Natural killer cell treated with Interleukin-12 subunit alpha and Interleukin-12 subunit beta and Interleukin-15 and Interleukin-18, amount 100 ng/mL, for 72 hours (primary cell): ENCODE results near the gene RPS6KL1. TPM values are rescaled to one million over a fixed set of nuclear protein-coding genes. Genes with fewer than 3 reads are reported as not detected.

Experiments used
- ATAC-seq, 2 donors: fragments of 150-1000 bp; cut with Tn5 transposase in 1 of 2; sonication (Bioruptor Pico), chemical (Tn5 transposase) in 1 of 2; 2 replicates each; pipeline ENCODE4 v1.10.0; 2021
- DNase-seq: peaks from one replicate; pipeline ENCODE4 v3.0.0; 2022; ENCODE audit warnings: low spot score
- H3K27ac Mint-ChIP-seq, 2 donors: 1 replicate in 1 of 2; 2 replicates in 1 of 2; pipeline ENCODE4 v1.8.0; 2022; ENCODE audit warnings: mixed read lengths in 2 of 2, mild to moderate bottlenecking in 1 of 2, moderate library complexity in 1 of 2
- H3K27me3 Mint-ChIP-seq, 2 donors: 1 replicate in 1 of 2; 2 replicates in 1 of 2; pipeline ENCODE4 v1.8.0; 2022; ENCODE audit warnings: mixed read lengths in 2 of 2
- H3K36me3 Mint-ChIP-seq: one replicate; pipeline ENCODE4 v1.8.0; 2022; ENCODE audit warnings: mixed read lengths
- H3K4me1 Mint-ChIP-seq, 2 donors: 1 replicate in 1 of 2; 2 replicates in 1 of 2; pipeline ENCODE4 v1.8.0; 2022; ENCODE audit warnings: low read depth in 2 of 2, mixed read lengths in 2 of 2, mild to moderate bottlenecking in 1 of 2
- H3K4me3 Mint-ChIP-seq: one replicate; pipeline ENCODE4 v1.8.0; 2022; ENCODE audit warnings: mixed read lengths
- H3K9me3 Mint-ChIP-seq: 2 replicates; pipeline ENCODE4 v1.8.0; 2022; ENCODE audit warnings: mixed read lengths
- total RNA-seq, 2 donors: library from RNA; stranded (reverse); gene quantifications; one replicate each; pipeline ENCODE4 v1.2.3, GENCODE V29; 2022

RPS6KL1 gene
- total RNA-seq, 2 donors from 2014 or later: 10.0 to 12.8 TPM

DNA sequence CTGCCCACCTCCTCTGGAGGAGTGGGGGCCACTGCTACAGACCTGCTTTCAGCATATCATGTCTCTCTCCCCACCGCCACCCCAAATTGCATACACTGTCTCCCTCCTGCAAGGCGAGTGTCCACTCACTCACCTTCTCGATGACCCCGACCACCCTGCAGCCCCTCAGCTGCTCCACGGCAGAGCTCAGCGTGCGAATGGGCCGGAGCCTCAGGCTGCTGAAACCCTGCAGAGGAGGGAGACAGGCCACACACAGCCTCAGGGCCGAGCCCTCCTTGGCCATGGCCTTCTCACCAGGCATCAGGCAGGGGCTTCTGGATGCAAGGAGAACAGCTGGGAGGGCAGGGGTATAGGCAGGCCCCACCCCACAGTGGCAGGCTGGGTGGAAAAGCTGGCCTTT is 4.7 kb downstream of the RPS6KL1 start:
- no peak for ATAC-seq
- Mint-ChIP-seq H3K4me1 (peaks cover 0 to 3% of the 10 kb centered on the region in 2 donors), H3K27ac (no peak overlapping the region), H3K4me3 (no peak overlapping the region), H3K36me3 (no peaks in the 10 kb centered on the region), H3K9me3 (no peaks in the 10 kb centered on the region), H3K27me3 (no peaks in the 10 kb centered on the region)
- no peak for DNase-seq

DNA sequence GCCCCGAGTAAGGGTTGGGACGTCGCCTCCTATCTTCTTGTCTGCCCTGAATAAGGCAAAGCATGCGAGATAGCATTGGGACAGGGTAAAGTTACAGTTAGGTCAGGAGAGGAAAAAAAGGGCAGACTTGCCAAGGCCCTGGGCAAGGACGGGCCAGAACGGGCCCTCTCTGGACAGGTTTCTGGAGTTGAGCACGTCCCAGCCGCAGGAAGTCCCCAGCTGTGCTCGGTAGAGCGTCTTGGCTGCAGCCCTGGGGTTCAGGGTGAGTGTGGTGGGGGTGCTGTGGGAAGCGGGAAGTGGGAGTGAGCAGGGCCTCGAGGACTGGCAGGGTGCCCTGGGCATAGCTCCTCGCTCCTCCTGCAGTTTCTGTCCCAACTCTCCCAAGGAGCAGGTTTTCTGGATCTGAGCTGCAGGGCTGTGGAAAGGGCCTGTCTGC is 5.4 kb downstream of the RPS6KL1 start:
- no peaks in the 10 kb centered on the region for H3K9me3 Mint-ChIP-seq
- DNase-seq: no peak
- no peaks in the 10 kb centered on the region for H3K36me3 Mint-ChIP-seq

DNA sequence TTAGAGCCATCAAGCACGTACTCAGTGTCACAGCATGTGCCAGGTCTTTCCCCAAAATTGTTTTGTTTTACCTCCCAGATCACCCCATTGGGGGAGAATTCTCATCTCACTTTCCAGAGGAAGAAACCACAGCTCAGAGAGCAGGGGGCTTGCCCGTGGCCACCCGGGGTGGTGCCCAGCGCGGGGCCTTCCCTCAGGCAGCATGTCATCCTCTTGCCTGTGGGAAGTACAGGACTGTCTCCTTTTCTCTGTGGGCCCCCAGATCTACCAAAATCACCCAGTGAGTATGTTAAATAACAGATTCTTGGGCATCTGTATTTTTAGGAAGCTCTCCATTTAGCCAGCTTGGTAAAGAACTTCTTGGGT is 5.9 kb downstream of the RPS6KL1 start:
- no peak for DNase-seq

More for the DNA sequence above, 5.4 kb downstream of the RPS6KL1 start:
- ATAC-seq: no peak
- Mint-ChIP-seq H3K4me3 (no peak overlapping the region), H3K27ac (no peak overlapping the region), H3K4me1 (peaks cover 0 to 3% of the 10 kb centered on the region in 2 donors), H3K27me3 (no peaks in the 10 kb centered on the region)

DNA sequence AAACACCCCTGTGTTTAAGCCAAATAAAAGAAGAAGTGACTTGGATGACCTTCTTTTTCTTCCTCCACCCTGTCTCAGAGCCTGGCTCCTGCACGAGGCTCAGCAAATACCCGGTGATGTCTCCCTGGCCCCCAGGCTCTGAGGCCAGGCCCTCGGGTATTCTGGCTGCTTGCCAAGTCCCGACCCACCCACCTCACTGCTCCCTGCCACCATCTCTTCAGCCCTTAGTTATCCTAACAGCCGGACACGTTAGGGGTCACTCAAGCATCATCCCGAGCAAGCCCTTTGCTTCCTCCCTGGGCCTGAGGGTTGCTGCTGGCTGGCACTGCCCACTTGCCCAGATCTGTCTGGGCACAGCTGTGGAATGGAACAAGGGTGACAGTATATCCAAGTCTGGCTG is 7.2 kb downstream of the RPS6KL1 start:
- Mint-ChIP-seq H3K4me3 (no peak overlapping the region), H3K27me3 (no peaks in the 10 kb centered on the region), H3K4me1 (no peaks in the 10 kb centered on the region), H3K36me3 (no peaks in the 10 kb centered on the region), H3K27ac (no peak overlapping the region), H3K9me3 (no peaks in the 10 kb centered on the region)
- ATAC-seq (no peak), DNase-seq (no peak)

More for the DNA sequence above, 5.9 kb downstream of the RPS6KL1 start:
- Mint-ChIP-seq H3K4me1 (peaks cover 0 to under 1% of the 10 kb centered on the region in 2 donors), H3K27me3 (no peaks in the 10 kb centered on the region), H3K27ac (no peak overlapping the region), H3K36me3 (no peaks in the 10 kb centered on the region), H3K9me3 (no peaks in the 10 kb centered on the region), H3K4me3 (no peak overlapping the region)
- peak in 1 of 2 donors; percentile 17 for ATAC-seq

DNA sequence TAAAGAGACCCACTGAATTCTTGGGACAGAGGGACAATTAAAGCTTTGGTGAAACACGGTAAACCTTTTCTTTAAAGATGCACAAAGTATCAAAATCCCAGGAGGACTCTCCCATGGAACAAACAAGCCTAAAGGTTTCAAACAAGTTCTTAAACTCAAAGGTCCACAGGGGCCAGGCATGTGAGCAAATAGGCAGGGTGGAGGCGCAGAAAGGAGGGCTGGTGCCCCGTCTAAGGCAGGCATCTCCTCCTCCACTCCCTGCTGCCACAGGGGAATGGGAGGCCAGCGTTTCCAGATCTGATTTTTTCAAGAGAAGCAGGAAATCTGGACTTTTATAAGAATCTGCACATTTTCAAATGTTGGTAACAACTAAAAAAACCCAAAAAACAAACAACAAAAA is 7.6 kb downstream of the RPS6KL1 start:
- Mint-ChIP-seq H3K36me3 (no peaks in the 10 kb centered on the region), H3K27ac (no peak overlapping the region), H3K9me3 (no peaks in the 10 kb centered on the region), H3K4me3 (no peak overlapping the region), H3K27me3 (no peaks in the 10 kb centered on the region), H3K4me1 (no peaks in the 10 kb centered on the region)
- DNase-seq: no peak
- no peak for ATAC-seq

DNA sequence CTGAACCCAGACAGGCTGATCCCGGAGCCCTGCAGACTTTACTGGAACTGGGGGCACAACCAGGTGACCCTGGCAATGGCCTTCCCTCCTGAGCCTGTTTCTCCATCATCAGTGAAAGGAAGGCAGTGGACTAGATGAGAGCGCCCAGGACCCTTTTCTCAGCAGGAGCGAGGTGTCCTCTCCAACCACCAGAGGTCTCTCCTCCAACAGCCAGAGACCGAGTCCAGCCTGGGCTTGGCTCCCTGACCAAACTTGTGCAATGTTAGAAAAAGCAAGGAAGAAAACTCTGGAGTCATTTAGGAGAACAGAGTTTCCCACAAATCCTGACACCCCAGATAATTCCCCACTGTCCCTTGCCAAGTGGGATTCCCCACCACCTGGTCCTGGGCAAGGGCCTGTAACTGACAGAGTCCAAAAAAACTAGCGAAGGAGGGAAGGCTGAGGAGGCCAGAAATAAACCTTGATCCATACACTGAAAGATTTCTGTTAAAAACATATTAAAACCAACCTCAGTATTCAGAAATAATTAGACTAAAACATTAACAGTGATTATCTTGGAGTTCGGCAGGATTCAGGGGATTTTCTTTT is 9.0 kb downstream of the RPS6KL1 start:
- no peak overlapping the region for H3K27ac Mint-ChIP-seq
- ATAC-seq: no peak
- no peak for DNase-seq
- no peaks in the 10 kb centered on the region for H3K4me1 Mint-ChIP-seq
- no peak overlapping the region for H3K4me3 Mint-ChIP-seq
- H3K36me3 Mint-ChIP-seq: no peaks in the 10 kb centered on the region
- H3K9me3 Mint-ChIP-seq: no peaks in the 10 kb centered on the region
- H3K27me3 Mint-ChIP-seq: no peaks in the 10 kb centered on the region

DNA sequence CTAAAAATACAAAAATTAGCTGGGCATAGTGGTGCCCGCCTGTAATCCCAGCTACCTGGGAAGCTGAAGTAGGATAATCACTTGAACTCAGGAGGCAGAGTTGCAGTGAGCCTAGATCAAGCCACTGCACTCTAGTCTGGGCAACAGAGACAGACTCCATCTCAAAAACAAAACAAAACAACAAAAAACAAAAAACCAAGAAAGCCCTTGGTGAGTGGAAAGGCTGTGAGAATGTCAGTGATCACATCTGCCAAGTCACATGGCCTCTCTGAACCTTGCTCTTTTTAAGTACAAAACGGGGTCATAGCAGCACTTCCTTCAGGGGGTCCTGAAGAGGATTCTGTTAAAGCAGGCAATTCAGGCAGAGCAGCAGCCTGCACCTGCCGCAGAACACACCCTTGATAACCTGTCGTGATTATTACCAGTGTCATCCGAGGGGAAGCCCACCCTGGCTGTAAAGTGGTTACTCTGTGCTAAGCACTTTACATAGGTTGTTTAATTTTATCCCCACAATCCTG is 9.6 kb downstream of the RPS6KL1 start:
- Mint-ChIP-seq H3K27ac (no peak overlapping the region), H3K4me3 (no peak overlapping the region), H3K9me3 (no peaks in the 10 kb centered on the region), H3K4me1 (no peaks in the 10 kb centered on the region), H3K27me3 (no peaks in the 10 kb centered on the region), H3K36me3 (no peaks in the 10 kb centered on the region)
- no peak for ATAC-seq
- DNase-seq: no peak

DNA sequence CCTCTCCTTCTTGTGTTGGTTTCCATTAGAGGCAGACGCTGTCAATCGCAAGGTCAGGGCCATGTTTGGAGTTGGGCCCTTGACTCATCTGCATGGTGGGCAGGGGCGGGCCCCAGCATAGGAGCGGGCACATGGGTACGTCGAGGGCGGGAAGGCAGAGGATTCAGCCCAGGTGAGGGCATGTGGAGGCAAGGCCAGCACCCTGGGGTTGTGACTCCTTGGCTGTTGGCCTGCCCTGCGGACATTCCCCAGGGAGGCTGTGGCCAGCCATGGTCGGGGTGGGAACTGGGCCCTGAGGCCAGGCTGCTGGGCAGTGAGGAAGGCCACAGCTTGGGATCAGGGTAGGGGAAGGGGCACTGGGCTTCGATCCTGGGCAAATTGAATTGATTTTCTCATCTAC is 10.3 kb downstream of the RPS6KL1 start:
- no peaks in the 10 kb centered on the region for H3K4me1 Mint-ChIP-seq
- H3K27me3 Mint-ChIP-seq: no peaks in the 10 kb centered on the region

DNA sequence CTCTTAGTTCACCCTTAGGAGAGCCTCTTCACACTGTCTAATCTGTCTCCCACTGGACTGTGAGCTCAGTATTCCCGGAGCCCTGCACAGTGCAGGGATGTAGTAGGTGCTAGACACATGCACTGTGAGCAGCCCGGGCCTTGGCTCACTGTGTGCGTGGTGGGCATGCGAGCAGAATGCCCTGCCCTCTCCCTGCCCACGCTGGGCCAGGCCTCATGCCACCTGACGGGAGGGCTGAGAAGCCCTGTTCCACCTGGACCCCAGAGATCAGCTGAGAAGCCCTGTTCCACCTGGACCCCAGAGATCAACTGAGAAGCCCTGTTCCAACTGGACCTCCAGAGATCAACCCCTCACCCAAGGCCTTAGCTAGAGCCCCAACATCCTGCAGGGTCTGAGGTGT is 10.9 kb downstream of the RPS6KL1 start:
- Mint-ChIP-seq H3K4me1 (peaks cover 0 to 2% of the 10 kb centered on the region in 2 donors), H3K36me3 (no peaks in the 10 kb centered on the region), H3K27me3 (no peaks in the 10 kb centered on the region), H3K4me3 (no peak overlapping the region), H3K27ac (no peak overlapping the region), H3K9me3 (no peaks in the 10 kb centered on the region)
- no peak for ATAC-seq
- DNase-seq: no peak

More for the DNA sequence above, 10.3 kb downstream of the RPS6KL1 start:
- H3K36me3 Mint-ChIP-seq: no peaks in the 10 kb centered on the region
- no peak for DNase-seq
- H3K4me3 Mint-ChIP-seq: no peak overlapping the region
- H3K27ac Mint-ChIP-seq: no peak overlapping the region
- no peaks in the 10 kb centered on the region for H3K9me3 Mint-ChIP-seq
- ATAC-seq: no peak

DNA sequence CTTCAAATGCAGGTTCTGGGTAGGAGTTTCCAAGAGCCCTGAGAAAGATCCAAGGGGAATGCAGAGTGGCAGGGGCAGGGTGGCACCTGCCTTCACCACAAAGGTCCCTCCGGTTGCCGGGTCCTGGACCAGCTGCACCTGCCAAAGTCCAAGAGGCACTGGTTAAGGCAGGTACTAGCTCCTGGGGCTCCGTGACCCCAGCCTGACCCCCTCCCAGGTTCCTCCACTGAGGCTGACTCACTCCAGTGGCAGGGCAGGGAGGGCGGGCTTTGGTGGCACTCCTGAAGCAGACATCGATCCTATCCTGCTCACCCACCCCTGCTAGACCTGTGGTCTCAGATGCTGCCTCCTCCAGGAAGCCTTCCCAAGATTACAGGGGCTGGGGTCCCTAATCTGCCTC is 11.4 kb downstream of the RPS6KL1 start:
- H3K27ac Mint-ChIP-seq: no peak overlapping the region
- DNase-seq (no peak), ATAC-seq (no peak)
- H3K9me3 Mint-ChIP-seq: no peaks in the 10 kb centered on the region
- no peaks in the 10 kb centered on the region for H3K27me3 Mint-ChIP-seq
- no peaks in the 10 kb centered on the region for H3K36me3 Mint-ChIP-seq
- no peak overlapping the region for H3K4me3 Mint-ChIP-seq
- H3K4me1 Mint-ChIP-seq: peaks cover 0 to 3% of the 10 kb centered on the region in 2 donors

DNA sequence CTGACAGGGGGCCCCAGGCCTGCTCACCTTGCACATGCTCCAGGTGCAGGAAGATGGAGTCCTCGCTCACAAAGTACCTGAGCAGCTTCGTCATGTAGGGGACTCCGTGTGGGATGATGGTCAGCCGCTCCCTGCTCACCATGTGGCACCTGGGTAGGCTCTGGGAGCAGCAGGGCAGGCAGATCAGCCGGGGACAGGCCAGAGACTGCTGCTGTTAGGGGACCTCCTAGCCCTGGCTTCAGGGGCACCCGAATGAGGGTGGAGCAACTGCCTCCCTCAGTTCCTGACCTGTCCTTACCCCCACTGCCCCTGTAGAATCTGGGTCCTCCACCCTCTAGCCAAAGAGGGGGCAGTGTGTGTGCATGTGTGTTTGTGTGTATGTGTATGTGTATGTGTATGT is 11.8 kb downstream of the RPS6KL1 start:
- peaks cover 0 to 3% of the 10 kb centered on the region in 2 donors for H3K4me1 Mint-ChIP-seq
- no peak for ATAC-seq
- no peak overlapping the region for H3K4me3 Mint-ChIP-seq
- H3K27ac Mint-ChIP-seq: no peak overlapping the region
- H3K27me3 Mint-ChIP-seq: no peaks in the 10 kb centered on the region
- H3K9me3 Mint-ChIP-seq: no peaks in the 10 kb centered on the region
- H3K36me3 Mint-ChIP-seq: no peaks in the 10 kb centered on the region
- DNase-seq: no peak

DNA sequence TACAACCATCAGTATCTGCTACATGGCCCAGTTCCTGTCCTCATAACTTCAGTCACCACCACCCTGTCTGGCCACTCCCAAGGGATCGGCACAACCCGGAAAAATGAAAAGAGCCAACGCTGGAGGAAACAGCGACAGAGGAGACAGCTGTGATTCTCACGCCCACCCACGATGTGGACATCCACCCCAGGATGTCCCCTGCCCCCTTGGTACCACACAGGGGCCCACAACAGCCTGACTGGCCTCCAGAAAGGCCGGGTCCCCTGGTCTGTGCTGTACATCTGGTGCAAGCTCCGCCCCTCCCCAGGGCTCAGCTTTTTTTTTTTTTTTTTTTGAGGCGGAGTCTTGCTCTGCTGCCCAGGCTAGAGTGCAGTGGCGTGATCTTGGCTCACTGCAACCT is 12.5 kb downstream of the RPS6KL1 start:
- ATAC-seq (no peak), DNase-seq (no peak)
- Mint-ChIP-seq H3K4me3 (no peak overlapping the region), H3K27me3 (no peaks in the 10 kb centered on the region), H3K27ac (no peak overlapping the region), H3K4me1 (peaks cover 0 to 4% of the 10 kb centered on the region in 2 donors), H3K9me3 (no peaks in the 10 kb centered on the region), H3K36me3 (no peaks in the 10 kb centered on the region)

DNA sequence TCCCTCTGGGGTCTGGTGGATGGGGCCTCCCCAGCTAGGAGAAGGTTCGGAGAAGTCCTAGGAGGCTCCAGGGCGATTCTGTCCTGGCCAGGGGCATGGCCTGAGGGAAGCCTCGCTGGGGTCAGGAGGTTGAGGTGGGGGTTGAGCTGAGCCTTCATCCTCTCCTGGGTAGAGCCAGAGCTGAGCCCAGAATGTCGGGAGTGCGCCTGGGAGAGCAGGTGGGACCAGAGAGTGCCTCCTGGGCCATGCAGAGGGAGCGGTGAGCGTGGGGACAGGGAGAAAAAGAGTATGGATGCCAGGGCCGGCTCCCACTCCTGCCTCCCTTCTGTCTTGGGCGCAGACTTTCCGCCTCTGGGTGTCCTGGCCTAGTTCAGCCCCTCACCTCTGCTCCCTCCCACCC is 13.1 kb downstream of the RPS6KL1 start:
- Mint-ChIP-seq H3K4me1 (peaks cover 0 to 7% of the 10 kb centered on the region in 2 donors), H3K27me3 (no peaks in the 10 kb centered on the region), H3K4me3 (no peak overlapping the region), H3K36me3 (no peaks in the 10 kb centered on the region), H3K27ac (no peak overlapping the region), H3K9me3 (no peaks in the 10 kb centered on the region)
- ATAC-seq (no peak), DNase-seq (no peak)

DNA sequence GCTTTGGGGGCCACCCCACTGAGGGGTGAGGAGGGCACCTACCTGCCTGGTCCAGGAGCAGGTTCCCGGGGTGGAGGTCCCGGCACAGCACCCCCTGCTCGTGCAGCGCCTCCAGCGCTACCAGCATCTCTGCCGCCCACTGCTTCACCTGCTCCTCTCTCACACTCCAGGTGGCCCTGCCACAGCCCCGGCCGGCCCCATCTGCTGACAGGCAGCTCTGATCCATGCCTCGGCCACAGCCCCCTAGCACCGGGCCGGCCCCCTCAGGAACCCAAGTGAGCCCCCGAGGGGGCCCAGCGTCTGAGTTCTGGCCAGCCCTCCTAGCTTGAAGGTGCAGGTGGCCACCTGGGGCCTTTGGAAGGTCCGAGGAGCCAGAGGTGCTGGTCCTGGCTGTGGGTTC is 13.6 kb downstream of the RPS6KL1 start:
- Mint-ChIP-seq H3K36me3 (no peaks in the 10 kb centered on the region), H3K9me3 (no peaks in the 10 kb centered on the region), H3K4me1 (peaks cover 0 to 10% of the 10 kb centered on the region in 2 donors), H3K27me3 (no peaks in the 10 kb centered on the region), H3K4me3 (no peak overlapping the region), H3K27ac (no peak overlapping the region)
- DNase-seq (no peak), ATAC-seq (no peak)

DNA sequence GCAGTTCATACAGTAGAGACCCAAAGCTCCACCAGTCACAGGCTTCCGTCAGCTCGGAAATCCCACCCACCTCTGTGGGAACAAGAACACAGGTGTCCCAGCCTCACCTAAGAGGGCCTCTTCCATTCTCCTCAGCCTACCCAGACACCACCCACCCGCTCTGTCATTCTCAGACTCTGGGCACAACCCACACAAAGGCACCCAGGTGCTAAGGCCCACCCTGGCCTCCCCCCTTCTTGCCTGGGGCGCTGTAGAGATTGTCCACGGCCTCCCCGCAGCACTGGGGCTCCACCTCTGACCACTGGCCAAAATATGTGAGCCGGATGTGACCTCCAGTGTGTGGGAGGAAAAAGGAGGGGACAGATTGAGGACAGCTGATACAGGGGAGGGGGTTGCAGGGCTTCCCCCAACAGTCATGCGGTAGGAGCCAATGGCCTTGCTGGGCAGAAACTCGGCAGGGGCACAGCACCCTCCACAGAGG is 14.2 kb downstream of the RPS6KL1 start:
- Mint-ChIP-seq H3K4me1 (peaks cover 0 to 10% of the 10 kb centered on the region in 2 donors), H3K27me3 (no peaks in the 10 kb centered on the region), H3K27ac (peak overlapping the region in 1 of 2 donors; percentile 54), H3K9me3 (no peaks in the 10 kb centered on the region), H3K4me3 (no peak overlapping the region), H3K36me3 (no peaks in the 10 kb centered on the region)
- no peak for DNase-seq
- ATAC-seq: no peak
